HEK293 (cell line): ENCODE data around the gene IZUMO1R.

ENCODE experiments used
- CTCF ChIA-PET: fragments of 350-600 bp; formaldehyde crosslinking; extraction: SDS; loops from one replicate; lab custom pipeline; 2021; ENCODE audit warnings: antibody characterized with exemption; lab: Yijun Ruan, JAX
- POLR2A ChIA-PET: fragments of 300-600 bp; formaldehyde crosslinking; extraction: SDS; loops from one replicate; lab custom pipeline; 2020; ENCODE audit warnings: antibody characterized with exemption, inconsistent platforms; lab: Yijun Ruan, JAX
- H3K27ac ChIP-seq: fragments of 200-500 bp; sonication (Bioruptor generic); 2 replicates; pipeline ENCODE4 v1.5.1; 2014; ENCODE audit warnings: low read depth, low read length, control low read depth, inconsistent platforms; ENCODE audit errors: extremely low read depth
- H3K36me3 ChIP-seq, 2 experiments: fragments of 200-500 bp in 1 of 2; sonication (Bioruptor generic) in 1 of 2; 1 replicate in 1 of 2; 2 replicates in 1 of 2; pipeline ENCODE4 v1.5.1; 2014 to 2017; ENCODE audit warnings: inconsistent platforms in 2 of 2, low read length in 2 of 2; ENCODE audit not compliant: control insufficient read depth in 2 of 2, insufficient read depth in 1 of 2
- H3K4me1 ChIP-seq: fragments of 200-500 bp; sonication (Bioruptor generic); 2 replicates; pipeline ENCODE4 v1.5.1; 2014; ENCODE audit warnings: mild to moderate bottlenecking, low read length, inconsistent platforms; ENCODE audit not compliant: control insufficient read depth, insufficient read depth
- H3K4me3 ChIP-seq: 2 replicates; pipeline ENCODE4 v1.5.1; 2011; ENCODE audit warnings: low read depth, mild to moderate bottlenecking, control low read depth, low read length, moderate library complexity
- H3K9me3 ChIP-seq: fragments of 200-500 bp; sonication (Bioruptor generic); 2 replicates; pipeline ENCODE4 v1.5.1; 2014; ENCODE audit warnings: low read depth, low read length, inconsistent platforms; ENCODE audit not compliant: control insufficient read depth, insufficient read depth
- AEBP2 ChIP-seq: fragments of 450-650 bp; formaldehyde crosslinking; IDR thresholded peaks from 2 replicates; pipeline ENCODE4 v1.5.1; 2016; ENCODE audit warnings: missing biosample characterization, missing genetic modification characterization, borderline replicate concordance
- KLF10 ChIP-seq: fragments of 450-650 bp; IDR thresholded peaks from 2 replicates; pipeline ENCODE4 v1.5.1; 2018; ENCODE audit warnings: missing biosample characterization, mild to moderate bottlenecking, missing genetic modification characterization
- KLF9 ChIP-seq: fragments of 450-650 bp; formaldehyde crosslinking; IDR thresholded peaks from 2 replicates; pipeline ENCODE4 v1.5.1; 2016; ENCODE audit warnings: missing biosample characterization, missing genetic modification characterization, low read depth
- PRDM2 ChIP-seq: fragments of 450-650 bp; formaldehyde crosslinking; IDR thresholded peaks from 2 replicates; pipeline ENCODE4 v1.5.1; 2016; ENCODE audit warnings: missing biosample characterization, missing genetic modification characterization, borderline replicate concordance
- TRIM28 ChIP-seq: IDR thresholded peaks from 2 replicates; pipeline ENCODE4 v1.6.1; 2011; ENCODE audit warnings: low read length, control low read depth, borderline replicate concordance
- ZBTB20 ChIP-seq: fragments of 450-650 bp; formaldehyde crosslinking; IDR thresholded peaks from 2 replicates; pipeline ENCODE4 v1.5.1; 2016; ENCODE audit warnings: missing biosample characterization, missing genetic modification characterization
- ZBTB6 ChIP-seq: fragments of 450-650 bp; formaldehyde crosslinking; IDR thresholded peaks from 2 replicates; pipeline ENCODE4 v1.5.1; 2017; ENCODE audit warnings: missing biosample characterization, missing genetic modification characterization
- ZFP3 ChIP-seq: fragments of 450-650 bp; formaldehyde crosslinking; IDR thresholded peaks from 2 replicates; pipeline ENCODE4 v1.5.1; 2016; ENCODE audit warnings: low read depth, missing biosample characterization, missing genetic modification characterization
- ZNF16 ChIP-seq: fragments of 450-650 bp; formaldehyde crosslinking; IDR thresholded peaks from 2 replicates; pipeline ENCODE4 v1.5.1; 2016; ENCODE audit warnings: low read depth, missing biosample characterization, missing genetic modification characterization
- ZNF24 ChIP-seq: fragments of 450-650 bp; formaldehyde crosslinking; IDR thresholded peaks from 2 replicates; pipeline ENCODE4 v1.5.1; 2016; ENCODE audit warnings: missing biosample characterization, missing genetic modification characterization
- ZNF394 ChIP-seq: fragments of 450-650 bp; formaldehyde crosslinking; IDR thresholded peaks from 2 replicates; pipeline ENCODE4 v1.5.1; 2016; ENCODE audit warnings: missing biosample characterization, missing genetic modification characterization, mild to moderate bottlenecking, moderate library complexity, borderline replicate concordance
- ZNF544 ChIP-seq: fragments of 450-650 bp; formaldehyde crosslinking; IDR thresholded peaks from 2 replicates; pipeline ENCODE4 v1.5.0; 2017; ENCODE audit warnings: missing biosample characterization, missing genetic modification characterization
- ZNF623 ChIP-seq: fragments of 450-650 bp; formaldehyde crosslinking; IDR thresholded peaks from 2 replicates; pipeline ENCODE4 v1.5.1; 2016; ENCODE audit warnings: missing biosample characterization, missing genetic modification characterization
- ZNF626 ChIP-seq: fragments of 450-650 bp; sonication (Bioruptor Pico); formaldehyde crosslinking; IDR thresholded peaks from 2 replicates; pipeline ENCODE4 v1.5.1; 2018; ENCODE audit warnings: missing biosample characterization, missing genetic modification characterization, inconsistent platforms
- ZNF747 ChIP-seq: fragments of 450-650 bp; formaldehyde crosslinking; IDR thresholded peaks from 2 replicates; pipeline ENCODE4 v1.5.1; 2016; ENCODE audit warnings: missing biosample characterization, missing genetic modification characterization
- TF ChIP-seq, protein P1 (sequence below): fragments of 450-650 bp; formaldehyde crosslinking; IDR thresholded peaks from 2 replicates; pipeline ENCODE4 v1.5.1; 2016; ENCODE audit warnings: missing biosample characterization, missing genetic modification characterization
- TF ChIP-seq, protein P2 (sequence below): fragments of 450-650 bp; formaldehyde crosslinking; IDR thresholded peaks from 2 replicates; pipeline ENCODE4 v1.5.1; 2016; ENCODE audit warnings: missing biosample characterization, missing genetic modification characterization
- TF ChIP-seq, protein P3 (sequence below): IDR thresholded peaks from 2 replicates; pipeline ENCODE4 v1.6.1; 2011; ENCODE audit warnings: mild to moderate bottlenecking, low read depth, low read length, borderline replicate concordance

IZUMO1R gene

DNA sequence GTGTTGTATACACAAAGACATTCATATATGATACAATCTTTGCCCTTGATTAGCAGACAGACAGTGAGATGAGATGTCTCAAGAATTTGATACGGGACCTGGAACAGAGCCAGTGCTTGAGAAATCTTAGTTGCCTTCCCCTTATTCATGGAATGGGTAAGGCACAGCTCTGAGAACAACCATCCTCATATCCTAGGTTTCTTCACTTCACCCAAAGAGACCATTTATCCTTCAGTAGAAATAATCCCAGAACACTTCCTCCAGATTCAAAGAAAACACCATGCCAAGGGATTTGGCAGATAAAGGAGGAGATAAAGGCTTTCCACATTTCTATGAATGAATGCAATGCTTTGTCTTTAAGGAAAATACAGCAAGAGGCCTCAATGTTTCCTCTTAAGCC, 8.8 kb upstream of the IZUMO1R start:
- Histone ChIP-seq H3K36me3 (no peaks in the 10 kb centered on the region), H3K9me3 (no peaks in the 10 kb centered on the region), H3K4me3 (no peak overlapping the region), H3K27ac (no peak overlapping the region), H3K4me1 (no peaks in the 10 kb centered on the region)
- CTCF ChIA-PET = interaction anchor here (0.7 kb wide), 1 partner anchor 183 kb away, joined by 3 read pairs; no protein-coding TSS in a partner anchor
- TF ChIP-seq, protein P1, sequence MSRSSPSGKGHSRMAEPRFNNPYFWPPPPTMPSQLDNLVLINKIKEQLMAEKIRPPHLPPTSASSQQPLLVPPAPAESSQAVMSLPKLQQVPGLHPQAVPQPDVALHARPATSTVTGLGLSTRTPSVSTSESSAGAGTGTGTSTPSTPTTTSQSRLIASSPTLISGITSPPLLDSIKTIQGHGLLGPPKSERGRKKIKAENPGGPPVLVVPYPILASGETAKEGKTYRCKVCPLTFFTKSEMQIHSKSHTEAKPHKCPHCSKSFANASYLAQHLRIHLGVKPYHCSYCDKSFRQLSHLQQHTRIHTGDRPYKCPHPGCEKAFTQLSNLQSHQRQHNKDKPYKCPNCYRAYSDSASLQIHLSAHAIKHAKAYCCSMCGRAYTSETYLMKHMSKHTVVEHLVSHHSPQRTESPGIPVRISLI (tag by site-specific recombination) = no peak
- TF ChIP-seq ZFP3 (no peak), AEBP2 (no peak), ZNF623 (no peak), ZNF16 (tag by site-specific recombination) (no peak), ZNF544 (tag by site-specific recombination) (no peak), KLF9 (tag by site-specific recombination) (no peak), ZNF626 (no peak), KLF10 (tag by site-specific recombination) (no peak), ZNF747 (no peak), ZBTB6 (no peak), PRDM2 (tag by site-specific recombination) (no peak), ZBTB20 (tag by site-specific recombination) (no peak), TRIM28 (no peak), ZNF24 (tag by site-specific recombination) (no peak), ZNF394 (tag by site-specific recombination) (no peak)
- TF ChIP-seq, protein P2, sequence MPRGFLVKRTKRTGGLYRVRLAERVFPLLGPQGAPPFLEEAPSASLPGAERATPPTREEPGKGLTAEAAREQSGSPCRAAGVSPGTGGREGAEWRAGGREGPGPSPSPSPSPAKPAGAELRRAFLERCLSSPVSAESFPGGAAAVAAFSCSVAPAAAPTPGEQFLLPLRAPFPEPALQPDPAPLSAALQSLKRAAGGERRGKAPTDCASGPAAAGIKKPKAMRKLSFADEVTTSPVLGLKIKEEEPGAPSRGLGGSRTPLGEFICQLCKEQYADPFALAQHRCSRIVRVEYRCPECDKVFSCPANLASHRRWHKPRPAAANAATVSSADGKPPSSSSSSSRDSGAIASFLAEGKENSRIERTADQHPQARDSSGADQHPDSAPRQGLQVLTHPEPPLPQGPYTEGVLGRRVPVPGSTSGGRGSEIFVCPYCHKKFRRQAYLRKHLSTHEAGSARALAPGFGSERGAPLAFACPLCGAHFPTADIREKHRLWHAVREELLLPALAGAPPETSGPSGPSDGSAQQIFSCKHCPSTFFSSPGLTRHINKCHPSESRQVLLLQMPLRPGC (tag by site-specific recombination) = no peak
- TF ChIP-seq, protein P3, sequence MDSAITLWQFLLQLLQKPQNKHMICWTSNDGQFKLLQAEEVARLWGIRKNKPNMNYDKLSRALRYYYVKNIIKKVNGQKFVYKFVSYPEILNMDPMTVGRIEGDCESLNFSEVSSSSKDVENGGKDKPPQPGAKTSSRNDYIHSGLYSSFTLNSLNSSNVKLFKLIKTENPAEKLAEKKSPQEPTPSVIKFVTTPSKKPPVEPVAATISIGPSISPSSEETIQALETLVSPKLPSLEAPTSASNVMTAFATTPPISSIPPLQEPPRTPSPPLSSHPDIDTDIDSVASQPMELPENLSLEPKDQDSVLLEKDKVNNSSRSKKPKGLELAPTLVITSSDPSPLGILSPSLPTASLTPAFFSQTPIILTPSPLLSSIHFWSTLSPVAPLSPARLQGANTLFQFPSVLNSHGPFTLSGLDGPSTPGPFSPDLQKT = no peak
- POLR2A ChIA-PET = no interaction called here
